Liver (tissue), 9 donors: ENCODE data around the gene ZNF541. TPM values are rescaled to one million over a fixed set of nuclear protein-coding genes. Genes with fewer than 3 reads are reported as not detected.

Experiments
- DNase-seq: peaks from one replicate; pipeline ENCODE4 v3.0.0-alpha.2; 2017; ENCODE audit warnings: low spot score
- H3K27ac ChIP-seq, 2 donors: one replicate each; pipeline ENCODE4 v1.7.0; 2013; ENCODE audit warnings: inconsistent platforms in 2 of 2, low read length in 2 of 2, control low read depth in 1 of 2, low read depth in 1 of 2, mild to moderate bottlenecking in 1 of 2
- H3K27me3 ChIP-seq, 4 donors: one replicate each; pipeline versions ENCODE4 v1.6.1 to v1.7.0; 2013; ENCODE audit warnings: low read length in 3 of 4, inconsistent platforms in 1 of 4, mild to moderate bottlenecking in 1 of 4, moderate library complexity in 1 of 4; ENCODE audit not compliant: control insufficient read depth in 4 of 4, insufficient read depth in 4 of 4
- H3K36me3 ChIP-seq, 4 donors: one replicate each; pipeline versions ENCODE4 v1.6.1 to v1.7.0; 2013; ENCODE audit warnings: low read length in 3 of 4, mild to moderate bottlenecking in 3 of 4, low read depth in 1 of 4, moderate library complexity in 1 of 4; ENCODE audit not compliant: control insufficient read depth in 4 of 4, insufficient read depth in 3 of 4
- H3K4me1 ChIP-seq, 4 donors: one replicate each; pipeline versions ENCODE4 v1.6.1 to v1.7.0; 2013; ENCODE audit warnings: low read length in 3 of 4, mild to moderate bottlenecking in 3 of 4, moderate library complexity in 1 of 4; ENCODE audit not compliant: control insufficient read depth in 4 of 4, insufficient read depth in 4 of 4
- H3K4me3 ChIP-seq, 3 donors: one replicate each; pipeline versions ENCODE4 v1.6.1 to v1.7.0; 2013; ENCODE audit warnings: low read length in 3 of 3, control low read depth in 1 of 3, low read depth in 1 of 3, mild to moderate bottlenecking in 1 of 3
- H3K9ac ChIP-seq, 2 donors: one replicate each; pipeline ENCODE4 v1.7.0; 2013; ENCODE audit warnings: low read length in 2 of 2, mild to moderate bottlenecking in 2 of 2, moderate library complexity in 2 of 2, control low read depth in 1 of 2, low read depth in 1 of 2
- H3K9me3 ChIP-seq, 4 donors: one replicate each; pipeline versions ENCODE4 v1.6.1 to v1.7.0; 2013; ENCODE audit warnings: low read length in 3 of 4; ENCODE audit not compliant: control insufficient read depth in 4 of 4
- CTCF ChIP-seq: fragments of 150-350 bp; IDR thresholded peaks from 2 replicates; pipeline ENCODE4 v1.5.1; 2017; ENCODE audit warnings: improper control_type of control experiment, low read depth, low read length; ENCODE audit not compliant: missing input control
- EGR1 ChIP-seq, 2 donors: IDR thresholded peaks; 2 replicates each; pipeline ENCODE4 v1.6.1; 2016 to 2018; ENCODE audit warnings: antibody characterized with exemption in 2 of 2, low read depth in 2 of 2
- FOXA2 ChIP-seq: IDR thresholded peaks from 2 replicates; pipeline ENCODE4 v1.6.1; 2016; ENCODE audit warnings: antibody characterized with exemption
- GABPA ChIP-seq, 2 donors: IDR thresholded peaks in 1 of 2; conservative IDR thresholded peaks in 1 of 2; 2 replicates each; pipeline ENCODE4 v1.6.1; 2016; ENCODE audit warnings: antibody characterized with exemption in 2 of 2, mild to moderate bottlenecking in 1 of 2, moderate library complexity in 1 of 2
- HNF4A ChIP-seq, 2 donors: conservative IDR thresholded peaks; 2 replicates each; pipeline ENCODE4 v1.6.1; 2016; ENCODE audit warnings: antibody characterized with exemption in 2 of 2, mild to moderate bottlenecking in 2 of 2
- JUND ChIP-seq, 2 donors: IDR thresholded peaks; 2 replicates each; pipeline ENCODE4 v1.6.1; 2016; ENCODE audit warnings: antibody characterized with exemption in 2 of 2
- MAX ChIP-seq: IDR thresholded peaks from 2 replicates; pipeline ENCODE4 v1.6.1; 2016; ENCODE audit warnings: antibody characterized with exemption
- RAD21 ChIP-seq, 2 donors: IDR thresholded peaks; 2 replicates each; pipeline ENCODE4 v1.6.1; 2016; ENCODE audit warnings: antibody characterized with exemption in 2 of 2, mild to moderate bottlenecking in 2 of 2
- RXRA ChIP-seq, 2 donors: IDR thresholded peaks; 2 replicates each; pipeline ENCODE4 v1.6.1; 2017 to 2018; ENCODE audit warnings: antibody characterized with exemption in 2 of 2, mild to moderate bottlenecking in 1 of 2
- SP1 ChIP-seq: IDR thresholded peaks from 2 replicates; pipeline ENCODE4 v1.6.1; 2018; ENCODE audit warnings: antibody characterized with exemption, mild to moderate bottlenecking
- YY1 ChIP-seq: IDR thresholded peaks from 2 replicates; pipeline ENCODE4 v1.6.1; 2016; ENCODE audit warnings: antibody characterized with exemption, mild to moderate bottlenecking
- WGBS: extraction: QIAGEN DNeasy Blood & Tissue Kit; methylation state at CpG from one replicate; pipeline ENCODE4 v1.1.7; 2013; 5-methylcytosine and 5-hydroxymethylcytosine counted together
- polyA plus RNA-seq, 2 donors: library from polyadenylated mRNA; stranded (reverse) in 1 of 2; unstranded in 1 of 2; fragments of 200-250 nt in 1 of 2; fragments of >200 nt in 1 of 2; fragmentation: Nextera tagmentation in 1 of 2; extraction: Ambion mirVana in 1 of 2; gene quantifications; one replicate each; pipeline versions ENCODE4 v1.2.1 to v1.2.3, GENCODE V29; 2013 to 2015
- total RNA-seq, 2 donors: library from RNA; depleted of rRNA; stranded (reverse); fragments of >200 nt; gene quantifications; one replicate each; pipeline ENCODE4 v1.2.3, GENCODE V29; 2014
- donor health status: healthy.
- donor health status: healthy.
- donor health status: healthy.
- donor health status: healthy.
- donor health status: healthy.

ZNF541 gene
- total and polyA plus RNA-seq, 4 donors, result 0.05 to 0.09 (median 0.08) TPM; not detected in 1

- TF ChIP-seq CTCF (no peak), EGR1 (IDR thresholded peaks at IDR 0.05; ENCODE audit: low read depth in 2 of 2) (no peak), SP1 (no peak)
Observed at GRCh38 chr19:47539747-47540311, 33.1 kb downstream of the ZNF541 start (continued).

- Histone ChIP-seq H3K4me3 (no peak overlapping the region), H3K4me1 (no peaks in the 10 kb centered on the region), H3K36me3 (no peaks in the 10 kb centered on the region), H3K27ac (no peak overlapping the region), H3K9ac (no peak overlapping the region), H3K9me3 (no peaks in the 10 kb centered on the region), H3K27me3 (no peaks in the 10 kb centered on the region)
- no peak for DNase-seq
- 88% methylated on average over 5 of the region's 5 CpGs for WGBS
- TF ChIP-seq MAX (no peak), FOXA2 (no peak), RXRA (IDR thresholded peaks at IDR 0.05) (no peak), GABPA (IDR thresholded peaks at IDR 0.05 in 1 of 2, conservative IDR thresholded peaks at IDR 0.05 in 1 of 2) (no peak), SP1 (no peak)
Observed at GRCh38 chr19:47538812-47539211, 34.1 kb downstream of the ZNF541 start.

GRCh38 chr19:47537493-47537892 is 35.5 kb downstream of the ZNF541 start:
- DNase-seq, result no peak
- WGBS, result 91% methylated on average over 4 of the region's 4 CpGs
- Histone ChIP-seq H3K4me3 (no peak overlapping the region), H3K9ac (no peak overlapping the region), H3K27me3 (no peaks in the 10 kb centered on the region), H3K36me3 (no peaks in the 10 kb centered on the region), H3K4me1 (no peaks in the 10 kb centered on the region), H3K27ac (no peak overlapping the region), H3K9me3 (no peaks in the 10 kb centered on the region)
- TF ChIP-seq CTCF (no peak), FOXA2 (no peak), RAD21 (IDR thresholded peaks at IDR 0.05) (no peak), RXRA (IDR thresholded peaks at IDR 0.05) (no peak), JUND (IDR thresholded peaks at IDR 0.05) (no peak), SP1 (no peak), HNF4A (conservative IDR thresholded peaks at IDR 0.05) (no peak), YY1 (no peak), MAX (no peak)
